IPS DF 4.7 (cell line): ENCODE measurements around the gene TRIM16.
"Not testable (repeated sequence)": the region's sequence is repeated elsewhere in the genome, so short reads cannot be mapped to it uniquely, and the experiment has no call there.

ENCODE experiments used
- DNase-seq: peaks from one replicate; pipeline ENCODE4 v3.0.0-alpha.2; 2013; ENCODE audit warnings: low spot score; ENCODE audit errors: extremely low read depth

Gene TRIM16

GRCh38 chr17:15659236-15659635, 24.9 kb downstream of the TRIM16 start:
- DNase-seq, result no peak

GRCh38 chr17:15658296-15658695, 25.8 kb downstream of the TRIM16 start:
- DNase-seq, result no peak

- DNase-seq, result no peak
Observed at GRCh38 chr17:15657868-15658267, 26.2 kb downstream of the TRIM16 start.

- no peak for DNase-seq
Observed at GRCh38 chr17:15654886-15655561, 29.1 kb downstream of the TRIM16 start.

- DNase-seq, result not testable (repeated sequence)
Observed at GRCh38 chr17:15654401-15654800, 29.7 kb downstream of the TRIM16 start.

- DNase-seq, result no peak
Observed at GRCh38 chr17:15652960-15653359, 31.2 kb downstream of the TRIM16 start.

- no peak for DNase-seq
Observed at GRCh38 chr17:15651583-15652110, 32.5 kb downstream of the TRIM16 start.

- no peak for DNase-seq
Observed at GRCh38 chr17:15650741-15651582, 33.1 kb downstream of the TRIM16 start.

- no peak for DNase-seq
Observed at GRCh38 chr17:15649861-15650421, 34.2 kb downstream of the TRIM16 start.

GRCh38 chr17:15648386-15648785, 35.7 kb downstream of the TRIM16 start:
- no peak for DNase-seq

- not testable (repeated sequence) for DNase-seq
Observed at GRCh38 chr17:15645942-15646312, 38.2 kb downstream of the TRIM16 start.

- not testable (repeated sequence) for DNase-seq
Observed at GRCh38 chr17:15645099-15645941, 38.8 kb downstream of the TRIM16 start.

- DNase-seq, result not testable (repeated sequence)
Observed at GRCh38 chr17:15642505-15643251, 41.4 kb downstream of the TRIM16 start.

- not testable (repeated sequence) for DNase-seq
Observed at GRCh38 chr17:15642014-15642413, 42.1 kb downstream of the TRIM16 start.

- not testable (repeated sequence) for DNase-seq
Observed at GRCh38 chr17:15630930-15631453, 53.1 kb downstream of the TRIM16 start.

- DNase-seq, result not testable (repeated sequence)
Observed at GRCh38 chr17:15629991-15630390, 54.1 kb downstream of the TRIM16 start.

GRCh38 chr17:15623661-15624209, 60.4 kb downstream of the TRIM16 start:
- not testable (repeated sequence) for DNase-seq

- DNase-seq, result not testable (repeated sequence)
Observed at GRCh38 chr17:15623255-15623654, 60.9 kb downstream of the TRIM16 start.

- DNase-seq, result not testable (repeated sequence)
Observed at GRCh38 chr17:15622124-15622523, 62.0 kb downstream of the TRIM16 start.
